Endothelial cell of umbilical vein (primary cell): ENCODE results near the gene AGAP5. TPM values are rescaled to one million over a fixed set of nuclear protein-coding genes. Genes with fewer than 3 reads are reported as not detected.

Experiments
- BruUV-seq: library from RNA; stranded (reverse); fragments of 400-500 nt; replicated peaks from 2 replicates; lab custom pipeline; 2021; lab: Mats Ljungman, UMichigan
- CTCF ChIA-PET: fragments of 300-600, 350-600 bp; sonication (Branson Sonifier 250); formaldehyde crosslinking; loops from one replicate; lab custom pipeline; 2021; ENCODE audit warnings: antibody characterized with exemption, inconsistent platforms; lab: Charles Lee
- POLR2A ChIA-PET: fragments of 300-600, 350-600 bp; sonication (Branson Sonifier 250); formaldehyde crosslinking; loops from one replicate; lab custom pipeline; 2021; ENCODE audit warnings: antibody characterized with exemption, inconsistent platforms; lab: Charles Lee
- DNase-seq: peaks from one replicate; pipeline ENCODE4 v3.0.0-alpha.2; 2011; ENCODE audit warnings: low read depth, low spot score
- FAIRE-seq: peaks from 2 replicates; lab custom pipeline; 2011; peaks lifted over from hg19 to GRCh38; lab: Jason Lieb, UNC
- H2AFZ ChIP-seq: 2 replicates; pipeline ENCODE4 v1.6.0; 2012; ENCODE audit warnings: low read depth, low read length, control low read depth, inconsistent platforms
- H3K27ac ChIP-seq: 2 replicates; pipeline ENCODE4 v1.5.1; 2011; ENCODE audit warnings: low read depth, mild to moderate bottlenecking, control low read depth, low read length, moderate library complexity; ENCODE audit not compliant: insufficient read depth
- H3K27me3 ChIP-seq, 2 experiments: 2 replicates each; pipeline versions ENCODE4 v1.6.0 to v1.6.1; 2011; ENCODE audit warnings: low read length in 2 of 2, mixed read lengths in 1 of 2; ENCODE audit not compliant: control insufficient read depth in 2 of 2, insufficient read depth in 2 of 2
- H3K36me3 ChIP-seq, 2 experiments: 2 replicates in 1 of 2; 3 replicates in 1 of 2; pipeline ENCODE4 v1.5.1; 2011; ENCODE audit warnings: low read length in 2 of 2, mild to moderate bottlenecking in 1 of 2, moderate library complexity in 1 of 2; ENCODE audit not compliant: control insufficient read depth in 2 of 2, insufficient read depth in 2 of 2; ENCODE audit errors: extremely low read depth in 1 of 2
- H3K4me1 ChIP-seq: 3 replicates; pipeline ENCODE4 v1.5.1; 2011; ENCODE audit warnings: mild to moderate bottlenecking, low read length; ENCODE audit not compliant: control insufficient read depth, insufficient read depth; ENCODE audit errors: extremely low read depth
- H3K4me2 ChIP-seq: 2 replicates; pipeline ENCODE4 v1.6.1; 2011; ENCODE audit warnings: low read length, control low read depth, mixed read lengths; ENCODE audit not compliant: insufficient read depth
- H3K4me3 ChIP-seq, 3 experiments: fragments of 200-600 bp in 1 of 3; sonication (generic), shearing (Covaris generic) in 1 of 3; replicated peaks in 1 of 3; 2 replicates each; pipeline ENCODE4 v1.5.1; 2011 to 2016; ENCODE audit warnings: control low read depth in 3 of 3, low read length in 3 of 3, mild to moderate bottlenecking in 2 of 3, inconsistent platforms in 1 of 3, low read depth in 1 of 3, moderate library complexity in 1 of 3; ENCODE audit not compliant: insufficient read depth in 1 of 3
- H3K79me2 ChIP-seq: 2 replicates; pipeline ENCODE4 v1.6.0; 2012; ENCODE audit warnings: low read length, inconsistent platforms; ENCODE audit not compliant: control insufficient read depth, insufficient read depth
- H3K9ac ChIP-seq: replicated peaks from 2 replicates; pipeline ENCODE3; 2011; ENCODE audit warnings: low read length, control low read depth; ENCODE audit not compliant: insufficient read depth; ENCODE audit errors: extremely low read depth
- H3K9me1 ChIP-seq: replicated peaks from 3 replicates; pipeline ENCODE4 v1.6.0; 2011; ENCODE audit warnings: mild to moderate bottlenecking, low read length; ENCODE audit not compliant: control insufficient read depth, insufficient read depth; ENCODE audit errors: extremely low read depth
- H3K9me3 ChIP-seq: replicated peaks from 2 replicates; pipeline ENCODE4 v1.5.1; 2012; ENCODE audit warnings: low read length, inconsistent platforms; ENCODE audit not compliant: control insufficient read depth, insufficient read depth
- H4K20me1 ChIP-seq: replicated peaks from 2 replicates; pipeline ENCODE3; 2011; ENCODE audit warnings: mild to moderate bottlenecking, low read length; ENCODE audit not compliant: control insufficient read depth, insufficient read depth; ENCODE audit errors: extremely low read depth
- CTCF ChIP-seq, 2 donors: IDR thresholded peaks; 1 replicate in 1 of 2; 2 replicates in 1 of 2; pipeline ENCODE4 v1.5.1; 2011; ENCODE audit warnings: low read length in 2 of 2, mild to moderate bottlenecking in 2 of 2, moderate library complexity in 2 of 2, control low read depth in 1 of 2, inconsistent platforms in 1 of 2, low read depth in 1 of 2; ENCODE audit not compliant: insufficient read depth in 1 of 2; ENCODE audit errors: extremely low read depth in 1 of 2
- EZH2 ChIP-seq: IDR thresholded peaks from 2 replicates; pipeline ENCODE4 v1.6.1; 2012; ENCODE audit warnings: borderline replicate concordance, low read depth, mild to moderate bottlenecking, moderate library complexity, low read length, inconsistent platforms; ENCODE audit not compliant: severe bottlenecking
- FOS ChIP-seq: IDR thresholded peaks from 2 replicates; pipeline ENCODE4 v1.6.1; 2011; ENCODE audit warnings: mild to moderate bottlenecking, low read length, moderate library complexity, borderline replicate concordance; ENCODE audit not compliant: insufficient read depth
- GATA2 ChIP-seq: IDR thresholded peaks from 2 replicates; pipeline ENCODE4 v1.7.0; 2011; ENCODE audit warnings: low read depth, mild to moderate bottlenecking, moderate library complexity, mixed read lengths, low read length; ENCODE audit not compliant: insufficient read length, insufficient read depth
- JUN ChIP-seq: IDR thresholded peaks from 2 replicates; pipeline ENCODE4 v1.6.1; 2011; ENCODE audit warnings: borderline replicate concordance, low read depth; ENCODE audit not compliant: insufficient read length, insufficient read depth
- MAX ChIP-seq: IDR thresholded peaks from 2 replicates; pipeline ENCODE4 v1.6.1; 2011; ENCODE audit not compliant: insufficient read depth, insufficient read length
- MYC ChIP-seq: IDR thresholded peaks from one replicate; pipeline ENCODE4 v1.6.1; 2011; ENCODE audit warnings: mild to moderate bottlenecking, low read depth, low read length
- POLR2A ChIP-seq: IDR thresholded peaks from 2 replicates; pipeline ENCODE4 v1.6.1; 2012; ENCODE audit warnings: low read depth, mild to moderate bottlenecking, control low read depth, low read length
- POLR2AphosphoS5 ChIP-seq: IDR thresholded peaks from 2 replicates; pipeline ENCODE4 v1.6.1; 2012; ENCODE audit warnings: low read depth, mild to moderate bottlenecking, control low read depth, low read length, moderate library complexity; ENCODE audit not compliant: insufficient read depth
- dilution Hi-C: fragments of 300-500 bp; cut with MboI; formaldehyde crosslinking; loops from one replicate; pipeline ENCODE4 v1.15.0; 2019; ENCODE audit warnings: low sequenced_read_pairs; ENCODE audit not compliant: extremely low pct_ligation_motif_present
- intact Hi-C: fragments of 100-400 bp; cut with micrococcal nuclease; formaldehyde crosslinking; loops from one replicate; pipeline ENCODE4 v1.10.0; 2022
- polyA plus RNA-seq, 4 experiments: library from polyadenylated mRNA; depleted of rRNA in 3 of 4; stranded (reverse) in 3 of 4; unstranded in 1 of 4; fragments of >200 nt; gene quantifications; 2 replicates each; pipeline versions ENCODE4 v1.2.1 to v1.2.3, GENCODE V29; 2011 to 2012; ENCODE audit warnings: missing spikeins in 1 of 4
- total RNA-seq: library from RNA; stranded (reverse); gene quantifications from 2 replicates; pipeline ENCODE4 v1.2.3, GENCODE V29; 2021

The AGAP5 gene
- total and polyA plus RNA-seq, 2 donors (not counting 3 experiments of a cell fraction or from before 2014, with no cell fraction given): 4.4 to 7.7 TPM

DNA sequence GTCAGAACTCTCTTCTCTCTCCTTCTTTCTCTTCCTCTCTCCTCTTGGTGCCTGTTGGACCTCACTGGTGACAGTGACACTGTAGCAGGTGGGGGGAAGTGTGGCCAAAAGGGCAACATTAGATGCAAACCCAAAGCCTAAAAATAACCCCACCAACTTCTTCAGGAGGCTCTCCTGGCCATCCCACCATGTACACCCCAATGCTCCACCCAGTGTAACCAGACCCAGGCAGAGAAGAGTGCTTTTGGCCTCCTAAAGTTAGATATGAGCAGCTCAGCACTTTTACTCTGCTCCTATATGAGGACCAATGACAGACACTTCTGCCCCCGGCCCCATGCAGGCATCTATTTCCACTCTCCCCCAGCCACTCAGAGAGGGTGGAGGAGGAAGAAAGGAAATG lies 62.1 kb downstream of the AGAP5 start:
- ChIA-PET POLR2A (interaction anchor here (0.6 to 0.7 kb wide), 2 partner anchors 14 to 19 kb away, joined by 4 to 8 read pairs; no protein-coding TSS in a partner anchor), CTCF (interaction anchor here (1.1 to 2.0 kb wide), 2 partner anchors 12 to 106 kb away, joined by 3 to 8 read pairs; no protein-coding TSS in a partner anchor)
- no TSS peak for BruUV-seq
- no peak overlapping the region for H3K9ac ChIP-seq
- H4K20me1 ChIP-seq: no peaks in the 10 kb centered on the region
- dilution Hi-C loops (no loop called here), intact Hi-C loops (no loop called here)
- no peak overlapping the region for H3K4me3 ChIP-seq
- H2AFZ ChIP-seq: no peak overlapping the region
- FAIRE-seq (no peak), DNase-seq (no peak)
- TF ChIP-seq CTCF (IDR thresholded peaks at IDR 0.05; ENCODE audit: extremely low read depth in 1 of 2, insufficient read depth in 1 of 2, low read depth in 1 of 2, low read length in 2 of 2) (no peak), FOS (no peak), MAX (no peak), JUN (no peak), POLR2AphosphoS5 (no peak), POLR2A (no peak), MYC (no peak), EZH2 (no peak), GATA2 (no peak)
- H3K4me1 ChIP-seq: no peaks in the 10 kb centered on the region
- no peaks in the 10 kb centered on the region for H3K9me3 ChIP-seq
- peaks cover 4 to 9% of the 10 kb centered on the region in 2 experiments for H3K27me3 ChIP-seq
- H3K9me1 ChIP-seq: no peaks in the 10 kb centered on the region
- no peak overlapping the region for H3K27ac ChIP-seq
- no peak overlapping the region for H3K4me2 ChIP-seq
- no peaks in the 10 kb centered on the region for H3K36me3 ChIP-seq
- H3K79me2 ChIP-seq: no peaks in the 10 kb centered on the region
